CD4-positive, CD25-positive, alpha-beta regulatory T cell (primary cell): ENCODE results near the gene ROBO1. TPM values are rescaled to one million over a fixed set of nuclear protein-coding genes. Genes with fewer than 3 reads are reported as not detected.
A peak's percentile ranks its signal among the peaks of the same experiment; 100 is the strongest.

ENCODE experiments used
- ATAC-seq, 2 donors: fragments of 150-1000 bp; cut with Tn5 transposase; one replicate each; pipeline ENCODE4 v1.10.0; 2021; ENCODE audit warnings: low read depth in 2 of 2, moderate number of reproducible peaks in 2 of 2, moderate library complexity in 1 of 2
- DNase-seq, 3 donors: peaks; one replicate each; pipeline versions ENCODE4 v3.0.0 to v3.0.0-alpha.2; 2012 to 2022; ENCODE audit warnings: mixed read lengths in 1 of 3
- H3K27ac ChIP-seq: one replicate; pipeline ENCODE4 v1.7.0; 2013; ENCODE audit warnings: mild to moderate bottlenecking, low read length; ENCODE audit not compliant: insufficient read depth, poor library complexity, severe bottlenecking
- H3K27me3 ChIP-seq: one replicate; pipeline ENCODE4 v1.7.0; 2013; ENCODE audit warnings: low read length; ENCODE audit not compliant: control insufficient read depth, insufficient read depth
- H3K36me3 ChIP-seq: one replicate; pipeline ENCODE4 v1.7.0; 2013; ENCODE audit warnings: mild to moderate bottlenecking, low read length, moderate library complexity; ENCODE audit not compliant: control insufficient read depth, insufficient read depth
- H3K4me1 ChIP-seq: 2 replicates; pipeline ENCODE4 v1.7.0; 2013; ENCODE audit warnings: mild to moderate bottlenecking, low read length; ENCODE audit not compliant: insufficient read depth, control insufficient read depth, poor library complexity, severe bottlenecking
- H3K4me3 ChIP-seq: one replicate; pipeline ENCODE4 v1.7.0; 2013; ENCODE audit warnings: low read depth, mild to moderate bottlenecking, low read length, moderate library complexity
- H3K9me3 ChIP-seq, 2 experiments: 1 replicate in 1 of 2; 2 replicates in 1 of 2; pipeline ENCODE4 v1.7.0; 2013; ENCODE audit warnings: low read length in 2 of 2, mild to moderate bottlenecking in 1 of 2, moderate library complexity in 1 of 2; ENCODE audit not compliant: control insufficient read depth in 2 of 2
- H3K27ac Mint-ChIP-seq, 3 donors: one replicate each; pipeline ENCODE4 v1.8.0; 2020 to 2022; ENCODE audit warnings: mild to moderate bottlenecking in 3 of 3, mixed read lengths in 3 of 3, moderate library complexity in 2 of 3
- H3K27me3 Mint-ChIP-seq: one replicate; pipeline ENCODE4 v1.8.0; 2022; ENCODE audit warnings: mild to moderate bottlenecking, mixed read lengths
- H3K36me3 Mint-ChIP-seq: one replicate; pipeline ENCODE4 v1.8.0; 2020; ENCODE audit warnings: mixed read lengths
- H3K4me1 Mint-ChIP-seq, 4 donors: one replicate each; pipeline ENCODE4 v1.8.0; 2020 to 2022; ENCODE audit warnings: mixed read lengths in 4 of 4, mild to moderate bottlenecking in 1 of 4
- H3K4me3 Mint-ChIP-seq, 4 donors: one replicate each; pipeline ENCODE4 v1.8.0; 2020 to 2022; ENCODE audit warnings: mild to moderate bottlenecking in 4 of 4, mixed read lengths in 4 of 4, moderate library complexity in 3 of 4
- H3K9me3 Mint-ChIP-seq, 7 donors: one replicate each; pipeline ENCODE4 v1.8.0; 2020 to 2022; ENCODE audit warnings: mixed read lengths in 7 of 7, mild to moderate bottlenecking in 3 of 7, moderate library complexity in 2 of 7
- polyA plus RNA-seq, 4 donors: library from polyadenylated mRNA; unstranded; fragments of 300-500 nt; fragmentation: Illumina TruSeq; gene quantifications; one replicate each; pipeline ENCODE4 v1.2.3, GENCODE V29; 2021
- total RNA-seq: library from RNA; stranded (reverse); gene quantifications from one replicate; pipeline ENCODE4 v1.2.3, GENCODE V29; 2022

ROBO1 gene
- total and polyA plus RNA-seq, 5 donors from 2014 or later, result not detected

DNA sequence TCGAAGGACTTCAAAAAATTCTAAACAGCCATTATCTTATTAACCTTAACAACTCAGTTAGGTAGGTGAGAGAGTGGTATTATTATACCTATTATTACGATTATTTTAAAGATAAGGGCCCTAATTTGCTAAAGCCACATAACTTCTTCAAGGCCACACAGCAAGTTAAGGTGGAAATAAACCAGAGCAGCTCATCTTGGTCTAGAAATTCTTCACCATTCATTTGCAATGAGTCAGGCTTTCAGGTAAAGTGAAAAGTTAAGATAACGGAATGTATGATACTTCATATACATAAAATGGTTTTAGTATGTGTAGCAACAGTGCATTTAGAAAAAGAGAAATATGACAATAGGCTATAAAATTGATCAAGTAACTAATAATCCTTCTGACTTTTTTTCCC, 920.2 kb downstream of the ROBO1 start:
- Histone ChIP-seq H3K4me1 (no peaks in the 10 kb centered on the region), H3K36me3 (no peaks in the 10 kb centered on the region), H3K27me3 (no peaks in the 10 kb centered on the region), H3K9me3 (no peaks in the 10 kb centered on the region), H3K27ac (no peak overlapping the region), H3K4me3 (no peak overlapping the region)
- H3K4me1 Mint-ChIP-seq, result peaks cover 0 to 4% (median 0%) of the 10 kb centered on the region in 4 donors
- H3K36me3 Mint-ChIP-seq, result no peaks in the 10 kb centered on the region
- H3K9me3 Mint-ChIP-seq, result peaks cover 1 to 10% (median 8%) of the 10 kb centered on the region in 7 donors
- no peak overlapping the region for H3K4me3 Mint-ChIP-seq
- ATAC-seq, result no peak
- DNase-seq, result no peak
- H3K27ac Mint-ChIP-seq, result no peak overlapping the region
- no peaks in the 10 kb centered on the region for H3K27me3 Mint-ChIP-seq

DNA sequence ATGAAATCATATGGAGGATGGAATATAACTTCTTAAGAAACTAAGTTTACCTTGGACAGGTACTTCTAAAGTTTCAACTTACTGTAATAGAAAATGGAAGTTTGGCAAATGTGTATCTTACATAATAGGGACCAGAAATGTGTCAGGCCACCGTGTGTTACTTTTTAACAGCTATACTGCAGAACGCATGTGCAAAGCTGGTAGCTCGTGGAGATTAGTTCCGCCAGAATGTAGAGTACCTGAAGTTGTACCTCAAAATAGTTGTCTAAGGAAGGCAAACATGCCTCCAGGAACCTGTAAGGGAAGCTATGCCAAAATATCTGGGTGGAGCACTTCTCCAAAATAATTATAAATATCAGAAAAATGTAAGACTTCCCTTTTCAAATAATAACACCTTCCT, 920.6 kb downstream of the ROBO1 start:
- no peak for DNase-seq
- H3K4me1 ChIP-seq, result no peaks in the 10 kb centered on the region

DNA sequence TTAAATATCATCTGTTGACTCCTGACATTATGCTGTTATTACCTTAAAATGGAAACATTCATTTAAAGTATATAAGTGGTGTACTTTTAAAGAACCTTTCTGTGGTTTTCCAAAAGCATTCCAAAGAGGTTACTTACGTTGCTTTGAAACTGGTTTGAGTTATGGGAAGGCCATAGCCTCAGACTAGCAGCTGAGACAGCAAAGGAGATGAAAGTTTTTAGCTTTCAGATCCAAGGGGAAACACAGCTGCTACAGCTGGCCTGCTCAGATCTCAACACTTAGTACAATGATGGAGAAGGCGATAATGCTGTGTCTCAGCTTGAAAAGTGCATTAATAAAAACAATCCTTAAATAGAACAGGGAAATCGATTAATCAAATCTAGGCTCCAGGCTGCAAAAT, 921.1 kb downstream of the ROBO1 start:
- ATAC-seq (no peak), DNase-seq (no peak)
- Mint-ChIP-seq H3K4me3 (peak overlapping the region in 1 of 4 donors; percentile 59), H3K27ac (no peak overlapping the region), H3K4me1 (peaks cover 0 to 4% (median 0%) of the 10 kb centered on the region in 4 donors), H3K27me3 (no peaks in the 10 kb centered on the region), H3K36me3 (no peaks in the 10 kb centered on the region), H3K9me3 (peaks cover 0 to 11% (median 6%) of the 10 kb centered on the region in 7 donors)
- H3K36me3 ChIP-seq, result no peaks in the 10 kb centered on the region
- H3K4me3 ChIP-seq, result no peak overlapping the region
- no peaks in the 10 kb centered on the region for H3K4me1 ChIP-seq
- no peaks in the 10 kb centered on the region for H3K9me3 ChIP-seq
- no peaks in the 10 kb centered on the region for H3K27me3 ChIP-seq
- H3K27ac ChIP-seq, result no peak overlapping the region

More for the DNA sequence above, 920.6 kb downstream of the ROBO1 start:
- H3K27me3 ChIP-seq, result no peaks in the 10 kb centered on the region
- H3K9me3 Mint-ChIP-seq, result peaks cover 0 to 10% (median 6%) of the 10 kb centered on the region in 7 donors
- no peaks in the 10 kb centered on the region for H3K27me3 Mint-ChIP-seq
- no peak overlapping the region for H3K27ac ChIP-seq
- ATAC-seq, result no peak
- peaks cover 0 to 4% (median 0%) of the 10 kb centered on the region in 4 donors for H3K4me1 Mint-ChIP-seq
- no peaks in the 10 kb centered on the region for H3K9me3 ChIP-seq
- H3K4me3 Mint-ChIP-seq, result no peak overlapping the region
- no peak overlapping the region for H3K4me3 ChIP-seq
- H3K36me3 ChIP-seq, result no peaks in the 10 kb centered on the region
- no peak overlapping the region for H3K27ac Mint-ChIP-seq
- no peaks in the 10 kb centered on the region for H3K36me3 Mint-ChIP-seq

DNA sequence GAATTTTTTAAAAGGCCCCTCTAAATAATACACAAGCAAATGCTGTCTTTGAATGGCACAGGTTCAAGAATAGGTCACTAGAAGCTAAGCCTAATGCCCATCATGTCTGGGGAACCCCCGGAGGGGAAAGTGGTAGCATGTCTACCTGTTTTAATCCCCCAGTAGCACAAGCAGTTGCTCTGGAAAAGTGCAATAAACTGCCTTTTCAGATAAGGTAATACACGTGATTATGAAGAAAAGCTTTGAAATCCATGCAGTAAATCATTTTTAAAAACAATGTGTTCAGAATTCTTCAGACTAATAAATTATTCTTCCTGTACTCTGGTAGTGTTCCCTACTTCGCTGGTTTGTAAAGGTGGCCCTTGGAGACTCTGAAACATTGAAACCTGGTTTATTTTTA, 922.2 kb downstream of the ROBO1 start:
- Histone ChIP-seq H3K36me3 (no peaks in the 10 kb centered on the region), H3K27ac (no peak overlapping the region), H3K9me3 (no peaks in the 10 kb centered on the region), H3K4me1 (no peaks in the 10 kb centered on the region), H3K27me3 (no peaks in the 10 kb centered on the region), H3K4me3 (no peak overlapping the region)
- H3K4me3 Mint-ChIP-seq, result no peak overlapping the region
- ATAC-seq (no peak), DNase-seq (no peak)
- H3K9me3 Mint-ChIP-seq, result peaks cover 0 to 11% (median 6%) of the 10 kb centered on the region in 7 donors
- no peaks in the 10 kb centered on the region for H3K27me3 Mint-ChIP-seq
- no peaks in the 10 kb centered on the region for H3K36me3 Mint-ChIP-seq
- H3K4me1 Mint-ChIP-seq, result peaks cover 0 to 4% (median 0%) of the 10 kb centered on the region in 4 donors
- no peak overlapping the region for H3K27ac Mint-ChIP-seq

DNA sequence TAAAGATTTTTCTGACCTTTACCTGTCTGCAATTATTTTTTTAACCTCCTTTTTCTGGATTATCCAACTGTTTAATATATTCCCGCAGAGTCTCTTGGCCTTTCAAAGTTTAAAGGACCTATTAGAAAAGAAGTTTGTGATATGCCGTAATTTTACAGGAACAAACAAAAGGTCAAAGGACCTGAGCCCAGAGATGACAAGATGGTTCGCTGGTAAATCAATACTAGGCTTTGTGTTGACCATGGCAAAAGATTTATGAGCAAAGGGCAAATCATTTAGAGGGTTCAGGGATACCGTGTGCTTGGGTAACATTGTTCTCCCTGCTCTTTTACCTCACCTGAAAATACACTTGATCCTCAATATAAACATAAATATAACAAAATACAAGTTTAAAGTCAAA, 923.5 kb downstream of the ROBO1 start:
- H3K4me3 Mint-ChIP-seq, result no peak overlapping the region
- no peaks in the 10 kb centered on the region for H3K9me3 ChIP-seq
- no peaks in the 10 kb centered on the region for H3K36me3 ChIP-seq
- H3K4me3 ChIP-seq, result no peak overlapping the region
- DNase-seq (no peak), ATAC-seq (no peak)
- no peaks in the 10 kb centered on the region for H3K27me3 ChIP-seq
- no peaks in the 10 kb centered on the region for H3K27me3 Mint-ChIP-seq
- no peak overlapping the region for H3K27ac Mint-ChIP-seq
- no peak overlapping the region for H3K27ac ChIP-seq
- H3K4me1 Mint-ChIP-seq, result peaks cover 0 to 4% (median 0%) of the 10 kb centered on the region in 4 donors
- no peaks in the 10 kb centered on the region for H3K36me3 Mint-ChIP-seq
- no peaks in the 10 kb centered on the region for H3K4me1 ChIP-seq
- peaks cover 1 to 11% (median 8%) of the 10 kb centered on the region in 7 donors for H3K9me3 Mint-ChIP-seq

DNA sequence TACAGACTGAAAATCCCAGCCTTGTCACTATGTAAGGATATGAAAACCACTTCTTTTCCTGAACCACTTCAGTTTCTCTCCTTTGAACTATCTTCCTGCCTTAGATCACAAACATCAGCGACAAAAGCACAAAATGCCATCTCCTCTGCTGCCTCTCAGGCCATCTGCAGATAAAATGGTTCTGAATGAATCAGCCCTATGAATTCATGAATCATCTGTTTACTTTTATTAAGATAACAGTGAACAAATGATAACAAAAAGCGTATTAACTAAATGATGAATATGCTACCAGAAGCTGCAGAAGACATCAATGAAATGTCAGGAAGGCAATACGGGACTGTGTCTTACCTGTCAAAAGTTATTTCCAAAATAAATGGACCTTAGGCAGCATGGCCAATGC, 928.1 kb downstream of the ROBO1 start:
- H3K27ac ChIP-seq, result no peak overlapping the region
- Mint-ChIP-seq H3K9me3 (peaks cover 0 to 9% (median 2%) of the 10 kb centered on the region in 7 donors), H3K4me3 (no peak overlapping the region), H3K27ac (no peak overlapping the region), H3K27me3 (no peaks in the 10 kb centered on the region), H3K36me3 (no peaks in the 10 kb centered on the region), H3K4me1 (no peaks in the 10 kb centered on the region)
- no peak for DNase-seq
- H3K4me1 ChIP-seq, result no peaks in the 10 kb centered on the region
- no peak overlapping the region for H3K4me3 ChIP-seq
- peaks cover 0 to 3% of the 10 kb centered on the region in 2 experiments for H3K9me3 ChIP-seq
- no peaks in the 10 kb centered on the region for H3K36me3 ChIP-seq
- ATAC-seq, result no peak
- no peaks in the 10 kb centered on the region for H3K27me3 ChIP-seq

DNA sequence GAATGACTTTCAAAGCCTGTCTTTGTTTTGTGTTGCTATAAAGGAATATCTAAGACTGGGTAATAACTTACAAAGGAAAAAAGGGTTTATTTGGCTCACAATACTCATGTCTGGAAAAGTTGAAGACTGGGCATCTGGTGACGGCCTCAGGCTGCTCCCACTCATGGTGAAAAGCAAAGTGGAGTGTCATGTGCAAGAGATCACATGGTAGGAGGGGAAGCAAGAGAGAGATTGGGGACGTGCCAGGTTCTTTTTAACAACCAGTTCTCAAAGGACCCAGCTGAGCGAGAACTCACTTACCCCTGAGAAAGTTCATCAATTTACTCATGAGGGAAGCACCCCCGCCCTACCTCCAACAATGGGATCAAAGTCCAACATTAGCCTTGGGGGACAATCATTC, 929.4 kb downstream of the ROBO1 start:
- no peaks in the 10 kb centered on the region for H3K36me3 Mint-ChIP-seq
- ATAC-seq, result no peak
- H3K9me3 Mint-ChIP-seq, result peaks cover 0 to 9% (median 2%) of the 10 kb centered on the region in 7 donors

DNA sequence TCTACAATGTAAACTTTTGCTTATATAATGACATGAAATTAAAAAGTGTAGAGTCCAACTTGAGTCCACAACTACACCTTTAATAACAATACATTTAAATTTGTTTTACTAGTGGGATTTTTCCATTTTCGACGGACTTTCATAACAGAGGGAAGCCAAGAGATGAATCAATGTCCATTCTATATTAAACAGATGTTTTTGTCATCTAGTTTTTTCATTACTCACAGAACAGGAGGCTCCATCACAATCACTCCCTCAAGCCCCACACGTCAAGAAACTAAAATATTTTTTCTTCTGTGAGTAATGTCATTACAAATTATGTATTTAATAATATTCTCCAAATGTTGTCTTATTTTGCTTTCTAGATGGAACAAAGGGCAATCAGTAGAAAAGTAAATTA, 932.9 kb downstream of the ROBO1 start:
- H3K4me3 Mint-ChIP-seq, result no peak overlapping the region
- ATAC-seq (no peak), DNase-seq (no peak)
- no peaks in the 10 kb centered on the region for H3K4me1 Mint-ChIP-seq
- no peak overlapping the region for H3K27ac Mint-ChIP-seq
- no peaks in the 10 kb centered on the region for H3K27me3 ChIP-seq
- H3K9me3 Mint-ChIP-seq, result peaks cover 0 to 18% (median 2%) of the 10 kb centered on the region in 7 donors
- no peaks in the 10 kb centered on the region for H3K36me3 ChIP-seq
- no peaks in the 10 kb centered on the region for H3K27me3 Mint-ChIP-seq
- no peaks in the 10 kb centered on the region for H3K36me3 Mint-ChIP-seq
- H3K9me3 ChIP-seq, result peaks cover 0 to 8% of the 10 kb centered on the region in 2 experiments
- H3K4me3 ChIP-seq, result no peak overlapping the region
- no peak overlapping the region for H3K27ac ChIP-seq
- no peaks in the 10 kb centered on the region for H3K4me1 ChIP-seq

More for the DNA sequence above, 929.4 kb downstream of the ROBO1 start:
- no peaks in the 10 kb centered on the region for H3K4me1 ChIP-seq
- H3K4me3 ChIP-seq, result no peak overlapping the region
- H3K27me3 Mint-ChIP-seq, result no peaks in the 10 kb centered on the region
- H3K27ac Mint-ChIP-seq, result no peak overlapping the region
- H3K4me1 Mint-ChIP-seq, result no peaks in the 10 kb centered on the region
- H3K9me3 ChIP-seq, result peaks cover 0 to 3% of the 10 kb centered on the region in 2 experiments
- H3K27me3 ChIP-seq, result no peaks in the 10 kb centered on the region
- no peak for DNase-seq
- H3K36me3 ChIP-seq, result no peaks in the 10 kb centered on the region
- H3K27ac ChIP-seq, result no peak overlapping the region
- H3K4me3 Mint-ChIP-seq, result no peak overlapping the region
